H9 (cell line): ENCODE data around the gene PPWD1. TPM values are rescaled to one million over a fixed set of nuclear protein-coding genes. Genes with fewer than 3 reads are reported as not detected.
A peak's percentile ranks its signal among the peaks of the same experiment; 100 is the strongest.

Experiments used
- DNase-seq: peaks from one replicate; pipeline ENCODE4 v3.0.0-alpha.2; 2017
- H2AFZ ChIP-seq: one replicate; pipeline ENCODE4 v1.6.1; 2013; ENCODE audit warnings: mild to moderate bottlenecking, low read length, control low read depth, moderate library complexity
- H2AK5ac ChIP-seq: 2 replicates; pipeline ENCODE4 v1.6.1; 2013; ENCODE audit warnings: low read length, control low read depth, mixed read lengths; ENCODE audit not compliant: insufficient read length
- H2BK120ac ChIP-seq: one replicate; pipeline ENCODE4 v1.6.1; 2013; ENCODE audit warnings: low read depth, mild to moderate bottlenecking, low read length, control low read depth, inconsistent platforms; ENCODE audit not compliant: poor library complexity, severe bottlenecking
- H2BK12ac ChIP-seq: 2 replicates; pipeline ENCODE4 v1.6.1; 2013; ENCODE audit warnings: low read length, control low read depth, mixed read lengths, low read depth; ENCODE audit not compliant: insufficient read length
- H2BK15ac ChIP-seq: 2 replicates; pipeline ENCODE4 v1.6.1; 2013; ENCODE audit warnings: low read depth, low read length, control low read depth
- H2BK20ac ChIP-seq: one replicate; pipeline ENCODE4 v1.6.1; 2013; ENCODE audit warnings: low read depth, mild to moderate bottlenecking, low read length, control low read depth, inconsistent platforms; ENCODE audit not compliant: poor library complexity, severe bottlenecking
- H2BK5ac ChIP-seq: 2 replicates; pipeline ENCODE4 v1.6.1; 2013; ENCODE audit warnings: low read length, control low read depth, mixed read lengths; ENCODE audit not compliant: insufficient read length
- H3K14ac ChIP-seq: 2 replicates; pipeline ENCODE4 v1.6.1; 2013; ENCODE audit warnings: low read length, control low read depth; ENCODE audit not compliant: insufficient read depth
- H3K18ac ChIP-seq: 2 replicates; pipeline ENCODE4 v1.6.1; 2013; ENCODE audit warnings: low read depth, mild to moderate bottlenecking, mixed read lengths, low read length, control low read depth; ENCODE audit not compliant: insufficient read length
- H3K23ac ChIP-seq: 2 replicates; pipeline ENCODE4 v1.6.1; 2013; ENCODE audit warnings: low read length, control low read depth, mixed read lengths, low read depth; ENCODE audit not compliant: insufficient read length
- H3K23me2 ChIP-seq: 2 replicates; pipeline ENCODE4 v1.6.1; 2013; ENCODE audit warnings: low read depth, mild to moderate bottlenecking, mixed read lengths, low read length, control low read depth; ENCODE audit not compliant: insufficient read length, poor library complexity, severe bottlenecking
- H3K27ac ChIP-seq: 2 replicates; pipeline ENCODE4 v1.5.1; 2013; ENCODE audit warnings: low read length, control low read depth, mixed read lengths, low read depth; ENCODE audit not compliant: insufficient read length
- H3K27me3 ChIP-seq: 2 replicates; pipeline ENCODE4 v1.6.1; 2013; ENCODE audit warnings: low read length, control low read depth, inconsistent platforms; ENCODE audit not compliant: insufficient read depth
- H3K4ac ChIP-seq: 2 replicates; pipeline ENCODE4 v1.6.1; 2013; ENCODE audit warnings: low read depth, mild to moderate bottlenecking, control low read depth, inconsistent platforms, low read length, moderate library complexity
- H3K4me1 ChIP-seq: 2 replicates; pipeline ENCODE4 v1.6.1; 2013; ENCODE audit warnings: low read length, control low read depth, inconsistent platforms; ENCODE audit not compliant: insufficient read depth
- H3K4me2 ChIP-seq: 2 replicates; pipeline ENCODE4 v1.6.1; 2013; ENCODE audit warnings: low read length, control low read depth, mixed read lengths; ENCODE audit not compliant: insufficient read length, insufficient read depth
- H3K56ac ChIP-seq: 2 replicates; pipeline ENCODE4 v1.6.1; 2013; ENCODE audit warnings: low read depth, mild to moderate bottlenecking, mixed read lengths, low read length, control low read depth; ENCODE audit not compliant: insufficient read length
- H3K79me1 ChIP-seq: 2 replicates; pipeline ENCODE4 v1.6.1; 2013; ENCODE audit warnings: low read depth, mild to moderate bottlenecking, moderate library complexity, low read length, control low read depth, inconsistent platforms; ENCODE audit not compliant: insufficient read depth, poor library complexity, severe bottlenecking
- H3K79me2 ChIP-seq: 2 replicates; pipeline ENCODE4 v1.6.1; 2013; ENCODE audit warnings: low read length, control low read depth, inconsistent platforms; ENCODE audit not compliant: insufficient read depth
- H3K9ac ChIP-seq: 2 replicates; pipeline ENCODE4 v1.6.1; 2013; ENCODE audit warnings: low read length, control low read depth, mixed read lengths; ENCODE audit not compliant: insufficient read length; ENCODE audit errors: extremely low read depth
- H3K9me3 ChIP-seq: one replicate; pipeline ENCODE4 v1.6.1; 2013; ENCODE audit warnings: low read depth, low read length, inconsistent platforms; ENCODE audit not compliant: control insufficient read depth
- H3T11ph ChIP-seq: one replicate; pipeline ENCODE4 v1.6.1; 2013; ENCODE audit warnings: mild to moderate bottlenecking, low read length, control low read depth, inconsistent platforms
- H4K20me1 ChIP-seq: one replicate; pipeline ENCODE4 v1.6.1; 2013; ENCODE audit not compliant: control insufficient read depth, insufficient read length, insufficient read depth
- H4K5ac ChIP-seq: 2 replicates; pipeline ENCODE4 v1.6.1; 2013; ENCODE audit warnings: low read depth, mild to moderate bottlenecking, mixed read lengths, low read length, control low read depth; ENCODE audit not compliant: insufficient read length
- H4K8ac ChIP-seq: replicated peaks from 2 replicates; pipeline ENCODE4 v1.6.1; 2013; ENCODE audit warnings: low read length, control low read depth, mixed read lengths, low read depth; ENCODE audit not compliant: insufficient read length
- H4K91ac ChIP-seq: 2 replicates; pipeline ENCODE4 v1.6.1; 2013; ENCODE audit warnings: low read depth, mild to moderate bottlenecking, moderate library complexity, mixed read lengths, low read length, control low read depth; ENCODE audit not compliant: insufficient read length
- H3K27ac Mint-ChIP-seq, 3 experiments: 2 replicates in 2 of 3; 3 replicates in 1 of 3; pipeline ENCODE4 v1.8.0; 2020 to 2021; ENCODE audit warnings: mixed read lengths in 3 of 3, mild to moderate bottlenecking in 1 of 3, moderate library complexity in 1 of 3
- H3K27me3 Mint-ChIP-seq: 2 replicates; pipeline ENCODE4 v1.8.0; 2021; ENCODE audit warnings: low read depth, mild to moderate bottlenecking, moderate library complexity, mixed read lengths
- H3K36me3 Mint-ChIP-seq, 3 experiments: 2 replicates in 2 of 3; 3 replicates in 1 of 3; pipeline ENCODE4 v1.8.0; 2020 to 2021; ENCODE audit warnings: low read depth in 3 of 3, mixed read lengths in 3 of 3; ENCODE audit not compliant: insufficient read depth in 1 of 3
- H3K4me1 Mint-ChIP-seq, 2 experiments: 2 replicates each; pipeline ENCODE4 v1.8.0; 2020; ENCODE audit warnings: mixed read lengths in 2 of 2
- H3K4me3 Mint-ChIP-seq, 2 experiments: 2 replicates in 1 of 2; 3 replicates in 1 of 2; pipeline ENCODE4 v1.8.0; 2020 to 2021; ENCODE audit warnings: mild to moderate bottlenecking in 2 of 2, mixed read lengths in 2 of 2, moderate library complexity in 1 of 2
- H3K9me3 Mint-ChIP-seq, 2 experiments: 2 replicates in 1 of 2; 3 replicates in 1 of 2; pipeline ENCODE4 v1.8.0; 2020; ENCODE audit warnings: mild to moderate bottlenecking in 2 of 2, mixed read lengths in 2 of 2, moderate library complexity in 1 of 2
- WGBS: extraction: QIAGEN DNeasy Blood & Tissue Kit; methylation state at CpG from one replicate; pipeline ENCODE4 v1.1.7; 2013; ENCODE audit warnings: missing lambda C conversion rate, low lambda C conversion rate, mixed read lengths; ENCODE audit not compliant: insufficient read length; ENCODE audit errors: extremely low coverage; 5-methylcytosine and 5-hydroxymethylcytosine counted together
- total RNA-seq: library from RNA; stranded (reverse); gene quantifications from 2 replicates; pipeline ENCODE4 v1.2.1, GENCODE V29; 2021
- TF ChIP-seq, protein P1 (sequence below): fragments of 200-600 bp; sonication (generic); conservative IDR thresholded peaks from 3 replicates; pipeline ENCODE4 v1.8.0; 2021; ENCODE audit warnings: antibody characterized with exemption, mild to moderate bottlenecking

The PPWD1 gene
- total RNA-seq, 1 experiment from 2014 or later = 43.2 TPM

DNA sequence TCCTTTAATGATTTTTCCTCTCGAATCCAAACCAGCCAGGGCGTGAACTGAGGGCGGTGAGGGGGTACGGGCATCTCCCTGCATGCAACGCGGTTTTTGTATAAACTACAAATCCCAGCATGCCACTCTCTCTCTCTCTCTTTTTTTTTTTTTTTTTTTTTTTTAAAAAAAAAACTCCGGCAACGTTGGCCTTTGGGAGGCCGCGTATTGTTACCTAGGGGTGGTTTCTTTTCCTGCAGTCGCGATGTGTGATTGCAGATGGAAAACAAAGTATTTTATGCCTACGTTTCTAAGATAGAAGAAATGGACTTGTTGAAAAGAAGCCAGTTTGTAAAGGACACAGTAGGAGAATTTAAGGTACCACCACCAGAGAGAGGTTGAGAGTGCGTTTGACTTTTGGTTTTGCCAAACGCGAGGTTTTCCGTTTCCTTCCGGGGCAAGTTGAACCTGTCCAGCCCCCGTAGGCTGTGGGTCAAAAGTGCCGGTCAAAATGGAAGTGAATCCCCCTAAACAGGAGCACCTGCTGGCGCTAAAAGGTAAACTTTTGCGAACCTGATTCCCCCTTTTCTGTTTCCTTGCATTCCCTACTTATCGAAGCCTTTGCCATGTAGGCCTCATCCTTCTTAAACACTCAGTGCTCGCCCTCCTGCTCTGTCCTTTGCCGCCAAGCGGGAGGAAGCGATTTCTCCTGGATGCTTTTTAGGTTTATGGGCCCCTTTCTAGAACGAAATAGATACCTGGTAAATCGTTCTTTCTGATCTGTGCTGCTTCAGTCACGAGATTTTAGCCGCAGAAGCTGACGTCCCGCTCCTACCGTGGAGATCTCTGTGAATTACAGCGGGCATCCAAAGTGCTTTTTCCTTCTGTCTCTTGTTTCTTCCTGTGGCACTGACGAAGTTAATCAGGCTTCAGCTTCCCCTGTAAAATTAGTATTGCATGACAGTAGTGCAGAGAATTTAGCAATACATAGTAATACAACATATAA, 61.8 kb downstream of the PPWD1 start, which contains the start of the genes SHLD3 and TRAPPC13:
TSS of gene SHLD3 (plus strand) at position 457 of the 985 bp plus-strand sequence. CDS start 4,561 bp downstream, outside the sequence.
TSS of gene TRAPPC13 (plus strand) at position 457 of the 985 bp plus-strand sequence. CDS start at position 491, 34 bp downstream.
- no peaks in the 10 kb centered on the region for H3K27me3 Mint-ChIP-seq
- H3K79me1 ChIP-seq = no peaks in the 10 kb centered on the region
- no peak within 1 kb of the TSS for H4K91ac ChIP-seq
- H3K4me3 Mint-ChIP-seq = peak within 1 kb of the TSS; percentile 95
- H4K5ac ChIP-seq = peak within 1 kb of the TSS; percentile 44
- no peak within 1 kb of the TSS for H2BK120ac ChIP-seq
- no peak within 1 kb of the TSS for H3K23ac ChIP-seq
- H2BK12ac ChIP-seq = no peak within 1 kb of the TSS
- peaks cover 11 to 12% of the 10 kb centered on the region in 2 experiments for H3K4me1 Mint-ChIP-seq
- H2BK20ac ChIP-seq = no peak within 1 kb of the TSS
- TF ChIP-seq, protein P1, sequence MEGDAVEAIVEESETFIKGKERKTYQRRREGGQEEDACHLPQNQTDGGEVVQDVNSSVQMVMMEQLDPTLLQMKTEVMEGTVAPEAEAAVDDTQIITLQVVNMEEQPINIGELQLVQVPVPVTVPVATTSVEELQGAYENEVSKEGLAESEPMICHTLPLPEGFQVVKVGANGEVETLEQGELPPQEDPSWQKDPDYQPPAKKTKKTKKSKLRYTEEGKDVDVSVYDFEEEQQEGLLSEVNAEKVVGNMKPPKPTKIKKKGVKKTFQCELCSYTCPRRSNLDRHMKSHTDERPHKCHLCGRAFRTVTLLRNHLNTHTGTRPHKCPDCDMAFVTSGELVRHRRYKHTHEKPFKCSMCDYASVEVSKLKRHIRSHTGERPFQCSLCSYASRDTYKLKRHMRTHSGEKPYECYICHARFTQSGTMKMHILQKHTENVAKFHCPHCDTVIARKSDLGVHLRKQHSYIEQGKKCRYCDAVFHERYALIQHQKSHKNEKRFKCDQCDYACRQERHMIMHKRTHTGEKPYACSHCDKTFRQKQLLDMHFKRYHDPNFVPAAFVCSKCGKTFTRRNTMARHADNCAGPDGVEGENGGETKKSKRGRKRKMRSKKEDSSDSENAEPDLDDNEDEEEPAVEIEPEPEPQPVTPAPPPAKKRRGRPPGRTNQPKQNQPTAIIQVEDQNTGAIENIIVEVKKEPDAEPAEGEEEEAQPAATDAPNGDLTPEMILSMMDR = peak; percentile 25; the same call in 2 of the 3 replicates
- peak within 1 kb of the TSS; percentile 94 for H3K9ac ChIP-seq
- H3K27ac Mint-ChIP-seq = peak within 1 kb of the TSS; percentile 97 to 99 (median 97)
- no peaks in the 10 kb centered on the region for H3K23me2 ChIP-seq
- no peak within 1 kb of the TSS; the same call in 1 of the 2 replicates for H3K14ac ChIP-seq
- H3K4ac ChIP-seq = no peak within 1 kb of the TSS
- no peaks in the 10 kb centered on the region for H3K27me3 ChIP-seq
- peak within 1 kb of the TSS; percentile 99 for H3K4me2 ChIP-seq
- H3K18ac ChIP-seq = peak within 1 kb of the TSS; percentile 77
- no CpG with 5 or more reads among the region's 36 CpGs for WGBS
- peak within 1 kb of the TSS; percentile 71 for H3K27ac ChIP-seq
- no peak within 1 kb of the TSS for H4K8ac ChIP-seq
- H2BK15ac ChIP-seq = no peak within 1 kb of the TSS
- H3K9me3 Mint-ChIP-seq = no peaks in the 10 kb centered on the region
- H3K4me1 ChIP-seq = no peaks in the 10 kb centered on the region
- H4K20me1 ChIP-seq = no peaks in the 10 kb centered on the region
- DNase-seq = peak; percentile 84
- no peak within 1 kb of the TSS for H3K56ac ChIP-seq
- H3K9me3 ChIP-seq = no peaks in the 10 kb centered on the region
- peaks cover 0 to 8% (median 5%) of the 10 kb centered on the region in 3 experiments; a peak in 5 of 7 replicates for H3K36me3 Mint-ChIP-seq
- peaks cover 8% of the 10 kb centered on the region; the same call in 1 of the 2 replicates for H3K79me2 ChIP-seq
- H2AFZ ChIP-seq = peak within 1 kb of the TSS; percentile 93
- H2AK5ac ChIP-seq = no peak within 1 kb of the TSS
- no peak within 1 kb of the TSS for H3T11ph ChIP-seq
- H2BK5ac ChIP-seq = peak within 1 kb of the TSS; percentile 58
